Stimulated activated naive CD8-positive, alpha-beta T cell treated with anti-CD3 and anti-CD28 coated beads, Interleukin-15, Interleukin-2, amounts not matched to agents 100 U/mL and 50 U/mL, for 24 hours (primary cell): ENCODE results near the gene MPHOSPH9.

Source experiments
- ATAC-seq: fragments of 150-1000 bp; cut with Tn5 transposase; one replicate; pipeline ENCODE4 v1.10.0; 2021
- DNase-seq: peaks from one replicate; pipeline ENCODE4 v3.0.0; 2021

Gene MPHOSPH9, protein sequence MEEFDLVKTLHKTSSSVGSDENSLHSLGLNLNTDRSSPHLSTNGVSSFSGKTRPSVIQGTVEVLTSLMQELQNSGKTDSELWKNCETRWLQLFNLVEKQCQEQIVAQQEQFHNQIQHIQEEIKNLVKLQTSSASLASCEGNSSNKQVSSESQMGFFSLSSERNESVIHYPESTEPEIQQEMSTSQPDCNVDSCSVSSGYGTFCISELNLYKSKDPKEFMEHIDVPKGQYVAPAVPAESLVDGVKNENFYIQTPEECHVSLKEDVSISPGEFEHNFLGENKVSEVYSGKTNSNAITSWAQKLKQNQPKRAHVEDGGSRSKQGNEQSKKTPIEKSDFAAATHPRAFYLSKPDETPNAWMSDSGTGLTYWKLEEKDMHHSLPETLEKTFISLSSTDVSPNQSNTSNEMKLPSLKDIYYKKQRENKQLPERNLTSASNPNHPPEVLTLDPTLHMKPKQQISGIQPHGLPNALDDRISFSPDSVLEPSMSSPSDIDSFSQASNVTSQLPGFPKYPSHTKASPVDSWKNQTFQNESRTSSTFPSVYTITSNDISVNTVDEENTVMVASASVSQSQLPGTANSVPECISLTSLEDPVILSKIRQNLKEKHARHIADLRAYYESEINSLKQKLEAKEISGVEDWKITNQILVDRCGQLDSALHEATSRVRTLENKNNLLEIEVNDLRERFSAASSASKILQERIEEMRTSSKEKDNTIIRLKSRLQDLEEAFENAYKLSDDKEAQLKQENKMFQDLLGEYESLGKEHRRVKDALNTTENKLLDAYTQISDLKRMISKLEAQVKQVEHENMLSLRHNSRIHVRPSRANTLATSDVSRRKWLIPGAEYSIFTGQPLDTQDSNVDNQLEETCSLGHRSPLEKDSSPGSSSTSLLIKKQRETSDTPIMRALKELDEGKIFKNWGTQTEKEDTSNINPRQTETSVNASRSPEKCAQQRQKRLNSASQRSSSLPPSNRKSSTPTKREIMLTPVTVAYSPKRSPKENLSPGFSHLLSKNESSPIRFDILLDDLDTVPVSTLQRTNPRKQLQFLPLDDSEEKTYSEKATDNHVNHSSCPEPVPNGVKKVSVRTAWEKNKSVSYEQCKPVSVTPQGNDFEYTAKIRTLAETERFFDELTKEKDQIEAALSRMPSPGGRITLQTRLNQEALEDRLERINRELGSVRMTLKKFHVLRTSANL

DNA sequence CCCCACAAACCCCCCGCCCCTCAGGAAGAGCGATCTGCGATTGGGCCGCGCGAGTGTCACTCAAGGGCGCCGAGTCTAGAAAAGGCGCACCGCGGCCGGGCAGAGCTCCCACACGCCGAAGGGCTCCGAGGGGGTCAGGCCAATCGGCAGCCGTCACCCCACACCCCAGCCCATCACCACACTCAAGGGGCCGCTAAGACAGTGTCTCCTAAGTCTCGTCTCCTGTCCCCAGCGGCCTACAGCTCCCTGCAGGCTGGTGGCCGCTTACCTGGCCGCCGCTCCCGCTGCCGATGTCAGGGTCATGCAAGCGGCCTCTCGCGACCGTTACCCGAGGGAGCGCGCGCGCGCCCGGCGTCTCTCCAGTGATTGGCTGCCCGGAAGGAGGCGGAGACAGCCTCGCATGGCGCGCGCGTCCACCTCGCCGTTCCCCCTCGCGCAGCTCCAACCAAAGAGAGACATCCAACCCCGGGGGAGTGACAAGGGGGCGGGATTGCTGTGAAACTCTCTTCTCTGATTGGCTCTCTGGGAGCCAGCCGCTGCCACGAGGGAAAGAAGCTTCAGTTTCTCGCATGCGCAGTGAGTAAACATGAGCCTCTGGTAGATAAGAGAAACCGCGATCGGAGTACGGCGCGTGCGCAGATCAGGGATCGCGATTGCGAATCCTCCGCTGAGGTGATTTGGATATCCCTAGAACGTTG, at the start of gene MPHOSPH9, which contains the start of gene MTRFR:
MPHOSPH9 (minus strand) TSS at position 335 of the 698 bp plus-strand sequence. CDS start 2,777 bp downstream, outside the sequence.
MTRFR (plus strand) TSS at position 630 of the 698 bp plus-strand sequence. CDS start 20,239 bp downstream, outside the sequence.
- DNase-seq (peak; percentile 98), ATAC-seq (peak; percentile 93)

DNA sequence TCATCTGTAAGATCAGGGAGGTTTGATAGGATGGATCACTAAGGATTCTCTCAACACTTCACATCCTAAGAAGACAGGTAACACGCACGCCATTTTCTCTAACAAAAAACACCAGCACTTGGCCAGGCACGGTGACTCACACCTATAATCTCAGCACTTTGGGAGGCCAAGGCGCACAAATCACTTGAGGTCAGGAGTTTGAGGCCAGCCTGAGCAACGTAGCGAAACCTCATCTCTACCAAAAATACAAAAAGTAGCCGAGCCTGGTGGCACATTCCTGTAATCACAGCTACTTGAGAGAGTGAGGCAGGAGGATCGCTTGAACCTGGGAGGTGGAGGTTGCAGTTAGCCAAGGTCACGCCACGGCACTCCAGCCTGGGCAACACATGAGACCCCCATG, 49.2 kb upstream of the MPHOSPH9 start:
- no peak for ATAC-seq

DNA sequence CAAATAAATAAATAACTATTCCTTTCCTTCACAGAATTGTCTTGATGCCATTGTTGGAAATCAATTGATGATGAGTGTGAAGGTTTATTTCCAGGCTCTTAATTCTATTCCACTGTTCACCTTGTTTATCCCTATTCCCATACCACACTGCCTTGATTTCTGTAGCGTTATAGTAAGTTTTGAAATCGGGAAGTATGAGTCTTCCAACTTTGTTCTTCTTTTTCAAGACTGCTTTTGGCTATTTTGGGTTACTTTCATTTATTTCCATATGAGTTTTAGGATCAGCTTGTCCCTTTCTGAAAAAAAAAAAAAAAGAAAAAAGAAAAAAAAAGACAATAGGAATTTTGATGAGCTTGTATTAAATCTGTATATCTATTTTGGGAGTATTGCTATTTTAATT, 48.0 kb upstream of the MPHOSPH9 start:
- ATAC-seq: no peak
- no peak for DNase-seq

More for the DNA sequence above, 49.2 kb upstream of the MPHOSPH9 start:
- no peak for DNase-seq

DNA sequence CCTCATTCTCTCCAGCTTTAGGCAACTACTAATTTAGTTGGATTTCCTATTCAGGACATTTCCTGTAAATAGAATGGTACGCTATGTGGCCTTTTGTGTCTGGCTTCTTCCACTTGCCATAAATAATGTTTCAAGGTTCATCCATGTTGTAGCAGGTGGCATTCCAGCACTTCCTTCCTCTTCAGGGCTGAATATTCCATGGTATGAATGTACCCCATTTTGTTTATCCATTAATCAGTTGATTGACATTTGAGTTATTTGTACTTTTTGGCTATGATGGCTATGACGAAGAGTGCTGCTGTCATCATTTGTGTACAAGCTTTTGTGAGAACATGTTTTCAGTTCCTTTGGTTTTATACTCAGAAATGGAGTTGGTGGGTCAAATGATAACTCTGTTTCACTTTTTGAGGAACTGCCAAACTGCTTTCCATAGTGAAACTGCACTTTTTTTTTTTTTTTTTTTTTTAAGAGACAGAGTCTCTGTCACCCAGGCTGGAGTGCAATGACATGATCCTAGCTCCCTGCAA, 45.2 kb upstream of the MPHOSPH9 start:
- DNase-seq (no peak), ATAC-seq (peak; percentile 76)

DNA sequence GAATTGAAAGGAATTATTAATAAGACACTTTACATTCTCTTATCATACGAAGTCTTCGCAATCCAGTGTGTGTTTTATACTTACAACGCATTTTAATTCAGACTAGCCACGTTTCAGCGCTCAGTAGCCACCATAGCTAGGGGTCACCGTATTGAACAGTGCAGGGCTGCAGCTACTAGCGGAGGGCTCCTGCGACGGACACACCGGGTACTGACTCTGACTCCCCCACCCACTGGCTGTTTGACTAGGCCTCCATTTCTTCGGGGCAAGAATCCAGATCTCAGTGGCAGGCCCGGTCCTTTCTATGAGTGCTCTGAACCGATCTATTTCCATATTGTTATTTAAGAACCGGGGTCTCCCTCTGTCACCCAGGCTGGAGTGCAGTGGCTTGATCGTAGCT, 40.2 kb upstream of the MPHOSPH9 start:
- ATAC-seq: no peak
- no peak for DNase-seq

DNA sequence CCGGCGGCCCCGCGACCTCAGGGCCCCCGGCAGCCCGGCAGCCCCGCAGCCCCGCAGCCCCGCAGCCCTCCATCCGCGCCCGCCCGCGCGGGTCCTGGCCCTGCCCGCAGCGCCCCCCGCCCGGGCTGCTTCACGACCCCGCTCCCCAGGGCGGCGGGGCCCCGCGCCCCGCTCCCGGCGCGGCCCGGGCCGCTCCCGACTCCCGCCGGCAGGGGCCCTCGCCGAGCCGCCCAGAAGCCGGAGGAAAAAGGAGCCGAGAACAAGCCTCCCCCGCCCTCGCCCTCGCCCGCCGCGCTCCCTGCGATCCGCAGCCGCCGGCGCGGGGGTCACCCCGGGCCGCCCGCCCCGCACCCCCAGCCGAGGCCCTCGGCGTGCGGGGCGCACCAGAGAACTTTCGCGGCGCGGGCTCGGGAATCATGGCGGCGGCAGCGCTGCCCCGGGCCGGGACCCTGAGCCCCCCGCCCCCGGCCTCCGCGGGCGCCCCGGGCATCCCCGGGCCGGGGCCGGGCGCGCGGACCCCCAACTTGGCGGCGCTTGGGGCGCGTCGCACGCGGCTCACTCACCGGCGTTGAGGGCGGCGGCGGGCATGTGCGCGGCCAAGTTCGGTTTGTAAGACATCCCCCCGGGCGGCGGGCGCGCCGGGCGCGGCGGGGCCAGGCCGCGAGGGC, 38.2 kb upstream of the MPHOSPH9 start:
- DNase-seq (peak; percentile 83), ATAC-seq (peak; percentile 67)

DNA sequence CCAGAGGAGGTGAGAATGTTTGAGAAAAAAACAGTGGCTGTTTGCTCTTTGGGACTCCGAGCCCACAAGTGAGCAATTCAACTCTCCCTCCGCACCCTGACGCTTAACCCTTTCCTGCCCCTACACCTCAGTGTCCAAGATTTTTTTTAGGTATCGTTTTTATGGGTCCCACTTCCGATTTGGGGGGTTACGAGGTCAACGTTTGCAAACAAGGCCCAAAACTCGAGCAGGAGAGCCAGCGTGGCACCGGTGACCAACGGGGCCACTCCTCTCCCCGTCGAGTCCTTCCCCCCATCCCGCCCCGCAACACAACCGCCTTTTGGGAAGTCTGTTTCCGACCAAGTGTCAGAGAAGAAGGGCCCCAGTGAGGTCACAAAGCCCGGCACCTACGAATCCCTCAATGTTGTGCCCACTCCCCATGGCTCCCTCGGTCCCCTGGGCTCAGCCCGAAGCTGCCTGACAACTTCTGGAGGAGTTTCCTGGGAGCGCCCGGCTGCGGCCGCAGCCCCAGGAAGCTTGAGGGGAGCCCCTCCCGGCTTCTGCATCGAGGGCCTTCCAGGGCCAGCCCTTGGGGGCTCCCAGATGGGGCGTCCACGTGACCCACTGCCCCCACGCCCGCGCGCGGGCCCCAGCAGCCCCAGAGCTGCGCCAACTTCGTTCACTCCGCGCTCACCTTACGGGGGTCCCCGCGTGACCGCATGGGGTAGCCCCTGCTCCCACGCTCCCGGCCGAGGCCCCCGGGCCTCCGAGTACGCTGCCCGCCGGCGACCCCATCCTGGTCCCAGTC, 37.5 kb upstream of the MPHOSPH9 start:
- ATAC-seq (peak; percentile 19), DNase-seq (peak; percentile 50)

DNA sequence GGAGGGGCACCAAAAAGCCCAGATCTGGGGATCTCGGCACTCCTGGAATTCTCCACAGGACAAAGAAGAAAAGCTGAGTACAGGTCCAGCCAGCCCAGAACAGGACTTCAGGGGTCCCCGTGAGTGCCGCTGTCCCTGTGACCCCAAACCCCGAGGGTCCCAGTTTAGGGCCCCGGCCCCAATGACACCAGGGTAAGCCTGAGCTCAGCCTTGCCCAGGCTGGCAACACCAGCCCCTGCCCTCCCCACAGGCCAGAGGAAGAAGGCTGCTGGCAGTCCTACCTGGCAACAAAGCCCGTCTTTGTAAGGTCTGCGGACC, 36.9 kb upstream of the MPHOSPH9 start:
- ATAC-seq (no peak), DNase-seq (no peak)

DNA sequence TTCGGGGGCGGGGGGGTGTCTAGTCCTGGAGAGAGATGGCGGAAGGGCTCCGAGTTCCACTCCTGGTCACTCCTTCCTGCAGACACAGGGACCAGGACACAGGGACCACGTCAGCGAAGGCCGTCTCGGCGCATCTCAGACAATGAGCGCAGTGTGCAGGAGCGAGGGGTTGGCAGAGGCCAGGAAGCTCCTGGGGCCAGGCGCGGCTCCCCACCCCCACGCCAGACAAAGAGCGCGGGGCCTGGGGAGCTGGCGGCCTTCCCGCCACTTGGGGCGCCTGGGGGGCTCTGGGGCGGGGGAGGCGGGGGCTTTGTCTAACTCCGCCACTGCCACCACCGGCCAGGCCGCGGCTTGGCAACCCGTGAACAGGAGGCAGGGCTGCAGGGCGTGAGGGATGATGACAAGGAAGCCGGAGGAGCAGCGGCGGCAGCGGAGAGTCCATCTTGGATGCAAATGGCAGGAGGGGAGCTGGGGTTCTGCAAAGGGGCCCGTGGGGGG, 36.5 kb upstream of the MPHOSPH9 start:
- ATAC-seq: peak; percentile 39
- peak; percentile 62 for DNase-seq

DNA sequence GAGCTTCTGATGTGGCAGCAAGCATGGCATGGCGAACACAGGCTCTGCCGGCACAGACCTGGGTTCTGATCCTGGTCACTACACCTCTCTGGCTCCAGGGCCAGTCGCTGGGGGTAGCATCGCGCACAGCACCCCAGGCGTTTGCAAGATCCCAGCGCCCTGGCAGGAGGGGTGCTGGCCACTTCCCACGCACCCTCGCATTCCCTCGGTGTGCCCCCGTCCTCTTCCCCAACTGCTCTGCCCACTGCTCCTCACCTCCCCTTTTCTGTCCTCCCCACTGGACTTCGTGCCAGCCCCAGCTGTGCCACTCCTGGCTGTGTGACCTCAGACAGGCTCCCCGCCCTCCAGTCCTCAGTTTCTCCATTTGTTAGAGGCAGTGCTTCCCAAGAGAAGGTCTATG, 35.9 kb upstream of the MPHOSPH9 start:
- ATAC-seq: no peak
- DNase-seq: no peak

DNA sequence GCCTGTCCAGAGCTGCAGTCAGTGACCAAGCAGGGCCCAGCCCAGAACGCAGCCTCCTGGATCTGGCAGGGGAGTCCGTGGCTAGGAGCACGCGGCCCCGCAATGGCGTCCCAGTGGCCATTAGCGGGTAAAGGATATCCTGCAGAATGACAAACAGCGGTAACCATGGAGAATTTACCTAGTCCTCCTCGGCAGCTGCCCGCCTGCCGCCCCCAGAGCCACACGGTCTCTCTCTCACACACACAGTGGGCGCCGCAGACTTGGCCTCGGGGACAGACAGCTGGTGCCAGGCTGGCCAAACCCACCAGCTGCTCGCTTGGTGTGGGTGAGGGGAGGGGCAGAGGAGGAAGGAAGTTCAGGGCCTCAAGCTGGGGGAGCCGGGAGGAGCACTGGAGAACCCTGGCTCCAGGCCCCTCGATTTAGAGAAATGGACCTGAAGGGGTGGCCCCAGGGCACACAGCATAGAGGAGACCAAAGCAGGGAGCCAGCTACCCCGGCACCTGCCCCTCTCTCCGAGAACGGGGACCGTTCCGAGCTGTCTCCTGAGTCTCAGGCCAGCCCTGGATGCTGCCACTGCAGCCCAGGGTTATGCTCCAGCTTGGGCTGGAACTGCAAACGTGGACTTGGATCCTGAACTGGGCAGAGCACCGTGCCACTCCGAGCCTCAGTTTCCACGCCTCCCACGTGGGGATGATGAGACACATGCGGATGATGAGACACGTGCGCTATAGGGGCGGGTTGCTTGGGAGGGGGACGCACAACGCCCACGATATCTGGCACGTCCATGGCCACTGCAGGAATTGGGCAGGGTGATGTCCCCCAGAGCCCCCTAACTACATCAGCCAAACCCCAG, 35.3 kb upstream of the MPHOSPH9 start:
- peak; percentile 17 for DNase-seq
- ATAC-seq: no peak

DNA sequence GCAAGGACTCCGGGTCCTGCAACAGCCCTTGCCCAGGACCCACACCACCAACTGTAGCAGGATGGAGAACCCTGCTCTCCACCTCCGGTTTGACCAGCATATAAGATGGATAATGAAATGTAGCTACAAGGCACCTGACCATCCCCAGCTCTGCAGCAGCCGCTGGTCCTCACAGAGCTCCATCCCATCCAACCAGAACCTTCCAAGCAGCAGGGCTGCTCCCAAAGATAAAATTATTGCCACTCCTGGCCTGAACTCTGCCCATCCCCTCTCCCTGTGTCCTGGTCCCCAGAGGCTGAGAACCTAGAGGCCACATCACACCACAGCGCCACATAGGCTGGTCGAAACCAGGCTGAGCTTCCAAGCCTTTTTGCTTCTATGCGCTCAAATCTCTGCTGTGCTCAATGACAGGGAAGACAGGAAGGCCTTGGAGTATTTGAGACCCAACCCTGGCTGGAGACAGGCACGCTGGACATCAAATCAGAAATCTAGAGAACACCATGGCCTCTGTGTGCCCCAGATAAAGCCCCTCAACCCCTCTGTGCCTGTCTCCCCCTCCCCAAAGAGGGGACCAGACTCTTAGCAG, 34.5 kb upstream of the MPHOSPH9 start:
- no peak for ATAC-seq

DNA sequence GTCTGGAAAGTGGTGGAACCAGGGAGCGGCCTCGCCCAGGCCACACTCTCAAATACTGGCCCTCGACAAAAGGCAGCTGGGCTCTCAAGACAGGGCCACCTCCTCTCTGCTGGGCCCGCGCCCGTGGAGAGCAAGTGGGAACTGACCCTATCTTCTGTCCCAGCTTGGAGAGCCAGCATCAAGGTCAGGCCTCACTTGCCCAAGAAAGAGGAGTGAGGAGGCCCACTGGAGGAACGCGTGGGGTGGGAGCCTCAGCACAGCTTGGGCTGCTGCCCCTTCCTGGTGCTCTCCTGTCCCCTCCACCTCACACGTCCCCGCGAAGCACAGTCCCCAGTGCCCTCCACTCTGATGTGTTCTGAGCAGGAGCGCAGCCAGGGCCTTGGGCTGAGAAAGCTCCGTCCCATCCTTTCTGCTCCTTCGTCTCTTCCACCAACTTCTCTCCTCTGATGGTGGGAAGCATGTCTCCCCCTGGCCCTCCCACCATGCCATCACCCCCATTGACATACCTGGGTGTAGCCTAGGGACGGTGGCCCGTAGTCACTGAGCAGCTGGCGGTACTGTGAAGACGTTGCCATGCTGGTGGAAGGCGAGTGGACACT, 33.8 kb upstream of the MPHOSPH9 start:
- ATAC-seq (no peak), DNase-seq (no peak)

More for the DNA sequence above, 34.5 kb upstream of the MPHOSPH9 start:
- DNase-seq: no peak

DNA sequence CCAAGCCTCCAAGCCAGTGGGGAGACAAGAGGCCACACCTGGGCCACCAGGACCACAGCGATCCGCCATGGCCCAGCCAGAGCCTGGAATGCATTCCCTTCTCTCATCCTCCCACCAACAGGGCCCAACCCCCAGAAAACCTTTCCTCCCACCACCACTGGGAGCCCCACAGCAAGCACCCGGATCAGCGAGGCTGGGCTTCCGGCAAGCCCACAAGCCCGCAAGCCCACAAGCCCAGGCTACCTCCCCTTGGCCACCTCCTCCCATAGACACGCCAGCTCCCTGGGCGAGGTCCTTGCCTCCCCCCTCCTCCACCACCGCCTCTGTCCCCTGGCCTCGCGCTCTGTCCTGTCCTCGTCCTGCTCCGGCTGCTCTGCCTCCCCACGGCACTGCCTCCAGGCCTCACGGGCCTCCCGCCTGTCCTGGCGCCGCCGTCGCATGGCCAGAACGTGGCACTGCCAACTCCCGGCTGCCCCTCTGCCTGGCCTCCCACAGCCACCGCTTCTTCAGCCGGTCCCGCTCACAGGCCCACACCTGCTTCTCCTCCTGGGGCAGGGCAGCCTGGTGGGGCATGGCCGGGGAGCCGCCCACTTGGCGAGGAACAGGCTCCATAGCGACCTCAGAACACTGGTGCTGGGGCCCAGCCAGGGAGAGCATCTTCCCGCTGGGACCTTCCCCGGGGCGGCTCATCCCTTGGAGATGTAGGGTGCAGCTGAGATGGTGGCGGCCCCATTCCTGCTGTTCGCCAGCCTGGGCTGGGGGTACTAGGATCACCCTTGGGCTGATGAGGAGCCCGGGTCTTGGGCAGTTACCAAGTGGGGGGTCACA, 33.1 kb upstream of the MPHOSPH9 start:
- ATAC-seq: no peak

DNA sequence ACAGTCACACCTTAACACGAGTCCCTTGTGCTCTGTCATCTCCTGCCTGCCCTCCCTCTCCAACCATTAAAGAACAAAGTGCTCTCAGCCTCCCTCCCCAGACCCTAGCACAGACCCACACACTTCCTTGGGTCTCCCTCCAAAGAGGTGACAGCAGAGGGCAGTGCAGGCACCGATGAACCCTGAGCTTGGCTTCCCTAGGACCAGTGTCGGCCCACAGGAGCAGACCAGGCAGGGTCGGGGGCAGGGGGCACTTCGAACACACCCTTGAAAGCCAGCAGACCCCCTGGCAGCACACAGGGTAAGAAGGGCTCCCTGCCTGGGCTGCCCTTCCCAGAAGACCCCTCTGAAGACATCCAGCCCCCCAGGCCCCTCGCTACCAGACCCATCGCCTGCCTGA, 31.7 kb upstream of the MPHOSPH9 start:
- ATAC-seq (no peak), DNase-seq (no peak)

More for the DNA sequence above, 33.1 kb upstream of the MPHOSPH9 start:
- DNase-seq: no peak

DNA sequence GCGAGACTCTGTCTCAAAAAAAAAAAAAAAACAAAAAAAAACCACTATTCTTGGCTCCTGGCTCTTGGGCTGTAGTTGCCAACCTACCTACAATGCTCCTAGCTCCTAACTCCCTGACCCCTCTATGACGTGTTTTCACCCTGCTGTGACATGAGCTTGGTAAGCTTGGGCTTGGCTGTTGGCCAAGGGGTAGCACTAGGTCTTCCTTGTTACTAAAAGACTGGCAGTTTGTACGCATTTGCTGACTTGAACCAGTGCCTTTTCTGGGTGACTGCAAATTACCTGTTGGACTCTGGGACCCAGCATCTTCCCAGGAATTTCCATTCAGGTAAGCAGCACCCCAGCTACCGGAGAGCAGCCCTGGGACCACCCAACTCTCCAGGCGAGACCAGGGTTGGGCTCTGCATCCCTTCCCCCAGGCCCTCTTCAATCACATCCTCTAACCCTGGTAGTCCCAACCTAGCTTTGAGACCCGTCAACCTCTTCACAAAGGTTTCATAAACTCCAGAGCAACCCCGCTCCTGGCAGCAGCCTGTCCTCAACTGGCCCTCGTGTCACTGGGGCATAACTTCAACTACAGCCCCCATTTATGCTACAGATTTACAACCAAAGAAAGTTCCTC, 30.4 kb upstream of the MPHOSPH9 start:
- ATAC-seq (no peak), DNase-seq (no peak)

DNA sequence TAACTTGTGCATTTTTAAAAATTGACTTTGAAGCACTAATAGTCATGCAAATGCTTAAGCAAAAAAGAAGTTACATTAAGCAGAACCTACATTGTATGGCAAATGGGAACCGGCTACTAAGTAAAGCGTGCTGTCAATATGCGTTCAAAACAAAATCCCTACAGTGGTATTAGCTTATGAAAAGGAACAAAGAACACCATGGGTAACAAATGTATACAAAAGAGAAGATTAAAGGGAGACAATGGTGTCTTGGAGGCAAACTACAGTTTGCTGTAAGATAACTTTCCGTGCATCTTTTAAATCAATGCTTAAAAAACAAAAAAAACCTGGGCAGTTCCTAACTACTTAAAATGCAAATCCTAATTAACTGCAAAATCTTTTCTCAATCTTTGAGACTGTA, 28.3 kb upstream of the MPHOSPH9 start:
- DNase-seq (no peak), ATAC-seq (no peak)
